Neuron (in vitro differentiated cells): ENCODE data around the gene UCHL1.
"Not testable (repeated sequence)": the region's sequence is repeated elsewhere in the genome, so short reads cannot be mapped to it uniquely, and the experiment has no call there.

ENCODE experiments used
- H2AFZ ChIP-seq: one replicate; pipeline ENCODE4 v1.6.1; 2013; ENCODE audit warnings: low read depth, mild to moderate bottlenecking, inconsistent platforms, low read length, moderate library complexity
- H3K27me3 ChIP-seq: one replicate; pipeline ENCODE4 v1.6.1; 2013; ENCODE audit warnings: low read length; ENCODE audit not compliant: insufficient read depth
- H3K36me3 ChIP-seq: one replicate; pipeline ENCODE4 v1.6.1; 2013; ENCODE audit warnings: low read length; ENCODE audit not compliant: insufficient read depth
- H3K4me1 ChIP-seq: one replicate; pipeline ENCODE4 v1.6.1; 2013; ENCODE audit warnings: low read length; ENCODE audit not compliant: insufficient read depth
- H3K4me3 ChIP-seq: 2 replicates; pipeline ENCODE4 v1.5.1; 2013; ENCODE audit warnings: mild to moderate bottlenecking, low read length, moderate library complexity
- H3K9me3 ChIP-seq: one replicate; pipeline ENCODE4 v1.6.1; 2013; ENCODE audit warnings: low read length

The UCHL1 gene

GRCh38 chr4:41305476-41305875 lies 48.7 kb downstream of the UCHL1 start:
- Histone ChIP-seq H3K4me1 (no peaks in the 10 kb centered on the region), H3K36me3 (no peaks in the 10 kb centered on the region), H3K27me3 (no peaks in the 10 kb centered on the region), H3K4me3 (no peak overlapping the region), H2AFZ (no peak overlapping the region), H3K9me3 (no peaks in the 10 kb centered on the region)

GRCh38 chr4:41307638-41308037 lies 50.9 kb downstream of the UCHL1 start:
- no peaks in the 10 kb centered on the region for H3K27me3 ChIP-seq
- no peaks in the 10 kb centered on the region for H3K4me1 ChIP-seq
- no peak overlapping the region for H3K4me3 ChIP-seq
- H2AFZ ChIP-seq = no peak overlapping the region
- H3K36me3 ChIP-seq = no peaks in the 10 kb centered on the region
- peaks cover 2% of the 10 kb centered on the region for H3K9me3 ChIP-seq

GRCh38 chr4:41308398-41308797 lies 51.7 kb downstream of the UCHL1 start:
- no peaks in the 10 kb centered on the region for H3K4me1 ChIP-seq
- no peaks in the 10 kb centered on the region for H3K27me3 ChIP-seq
- H2AFZ ChIP-seq = no peak overlapping the region
- H3K9me3 ChIP-seq = peaks cover 2% of the 10 kb centered on the region
- no peaks in the 10 kb centered on the region for H3K36me3 ChIP-seq
- H3K4me3 ChIP-seq = no peak overlapping the region

DNA sequence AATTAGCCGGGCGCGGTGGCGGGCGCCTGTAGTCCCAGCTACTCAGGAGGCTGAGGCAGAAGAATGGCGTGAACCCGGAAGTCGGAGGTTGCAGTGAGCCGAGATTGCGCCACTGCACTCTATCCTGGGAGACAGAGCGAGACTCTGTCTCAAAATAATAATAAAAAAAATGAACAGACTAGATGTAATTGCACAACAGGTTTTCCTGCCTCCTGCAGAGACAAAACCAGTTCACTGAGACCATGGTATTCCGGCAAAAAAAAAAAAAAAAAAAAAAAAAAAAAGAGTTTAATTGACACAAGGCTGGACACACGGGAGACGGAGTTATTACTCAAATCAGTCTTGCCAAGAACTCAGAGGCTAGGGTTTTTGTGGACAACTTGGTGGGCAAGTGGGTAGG lies 58.7 kb downstream of the UCHL1 start:
- not testable (repeated sequence) for H2AFZ ChIP-seq, H3K4me3 ChIP-seq, H3K9me3 ChIP-seq, H3K27me3 ChIP-seq, H3K36me3 ChIP-seq, H3K4me1 ChIP-seq

GRCh38 chr4:41315862-41316261 lies 59.1 kb downstream of the UCHL1 start:
- H3K9me3 ChIP-seq = peaks cover 2% of the 10 kb centered on the region
- no peaks in the 10 kb centered on the region for H3K4me1 ChIP-seq
- H2AFZ ChIP-seq = no peak overlapping the region
- H3K36me3 ChIP-seq = no peaks in the 10 kb centered on the region
- H3K4me3 ChIP-seq = no peak overlapping the region
- H3K27me3 ChIP-seq = no peaks in the 10 kb centered on the region
